AG04449 (cell line): ENCODE data around the gene FGFBP3.
"Not testable (repeated sequence)": the region's sequence is repeated elsewhere in the genome, so short reads cannot be mapped to it uniquely, and the experiment has no call there.

Experiments
- CTCF ChIA-PET: fragments of 350-600 bp; formaldehyde crosslinking; extraction: SDS; loops from one replicate; lab custom pipeline; 2021; ENCODE audit warnings: antibody characterized with exemption; lab: Yijun Ruan, JAX
- POLR2A ChIA-PET: fragments of 400-600, 350-600 bp; formaldehyde crosslinking; extraction: SDS; loops from one replicate; lab custom pipeline; 2020; ENCODE audit warnings: antibody characterized with exemption, inconsistent platforms; lab: Yijun Ruan, JAX
- DNase-seq: peaks from one replicate; pipeline ENCODE4 v3.0.0-alpha.2; 2010; ENCODE audit warnings: low read depth, low spot score
- H3K4me3 ChIP-seq: 2 replicates; pipeline ENCODE4 v1.5.1; 2011; ENCODE audit warnings: low read depth, mild to moderate bottlenecking, control low read depth, low read length
- CTCF ChIP-seq: IDR thresholded peaks from one replicate; pipeline ENCODE4 v1.5.1; 2011; ENCODE audit warnings: mild to moderate bottlenecking, moderate library complexity, low read length, control low read depth, inconsistent platforms; ENCODE audit not compliant: insufficient read depth; ENCODE audit errors: missing control alignments

FGFBP3 gene

GRCh38 chr10:91907914-91908336 lies 1.4 kb downstream of the FGFBP3 start:
- DNase-seq: no peak
- H3K4me3 ChIP-seq: peak overlapping the region; percentile 71
- POLR2A ChIA-PET: interaction anchor here (0.7 to 1.4 kb wide), 4 partner anchors 16 to 609 kb away, joined by 3 to 5 read pairs (median 3); partner anchors contain the start of genes BTAF1 and PPP1R3C
- CTCF ChIA-PET: interaction anchor here (0.6 to 2.8 kb wide), 7 partner anchors 8 to 609 kb away, joined by 3 to 18 read pairs (median 3); no protein-coding TSS in a partner anchor
- TF ChIP-seq CTCF: no peak

GRCh38 chr10:91907033-91907594 lies 2.2 kb downstream of the FGFBP3 start:
- ChIA-PET CTCF (interaction anchor here (1.0 to 2.8 kb wide), 3 partner anchors 136 to 151 kb away, joined by 3 to 18 read pairs (median 8); no protein-coding TSS in a partner anchor), POLR2A (no interaction called here)
- DNase-seq: no peak
- TF ChIP-seq CTCF: no peak
- H3K4me3 ChIP-seq: 0 out of 2 replicates have a peak overlapping the region, but pooled peaks have one; percentile 7

GRCh38 chr10:91901784-91902677 lies 7.3 kb downstream of the FGFBP3 start:
- CTCF ChIA-PET: interaction anchor here (1.5 kb wide), 1 partner anchor 22 kb away, joined by 3 read pairs; the partner anchor contains the start of gene BTAF1
- DNase-seq: peak; percentile 68
- POLR2A ChIA-PET: no interaction called here
- no peak for TF ChIP-seq CTCF
- no peak overlapping the region for H3K4me3 ChIP-seq

- H3K4me3 ChIP-seq: no peak overlapping the region
- POLR2A ChIA-PET: no interaction called here
- no peak for DNase-seq
- CTCF ChIA-PET: interaction anchor here (0.9 to 1.2 kb wide), 3 partner anchors 17 to 139 kb away, joined by 3 read pairs; no protein-coding TSS in a partner anchor
- TF ChIP-seq CTCF: no peak
These were observed 11.9 kb downstream of the FGFBP3 start for GRCh38 chr10:91897421-91897820.

- no peak overlapping the region for H3K4me3 ChIP-seq
- DNase-seq: no peak
- POLR2A ChIA-PET: no interaction called here
- no peak for TF ChIP-seq CTCF
- CTCF ChIA-PET: interaction anchor here (0.7 kb wide), 1 partner anchor 621 kb away, joined by 3 read pairs; no protein-coding TSS in a partner anchor
These were observed 13.0 kb downstream of the FGFBP3 start for GRCh38 chr10:91896212-91896756.

GRCh38 chr10:91894261-91894685 lies 15.0 kb downstream of the FGFBP3 start:
- H3K4me3 ChIP-seq, POLR2A ChIA-PET, DNase-seq, CTCF ChIA-PET: not testable (repeated sequence)
